Measurements from ENCODE around the gene ARID5B. TPM values are rescaled to one million over a fixed set of nuclear protein-coding genes. Genes with fewer than 3 reads are reported as not detected.

Gene ARID5B
- polyA plus RNA-seq, 1 experiment = 137 TPM

- no peak for DNase-seq (ENCODE audit: low read depth, low spot score)
- Histone ChIP-seq H3K27ac (ENCODE audit: low read depth, low read length) (no peak overlapping the region), H3K27me3 (ENCODE audit: control insufficient read depth, insufficient read depth, low read length) (no peaks in the 10 kb centered on the region), H3K9me3 (ENCODE audit: control insufficient read depth, insufficient read depth, low read length) (no peaks in the 10 kb centered on the region), H3K4me3 (ENCODE audit: low read depth, low read length) (no peak overlapping the region)
- ChIA-PET POLR2A (no interaction called here), CTCF (no interaction called here)
- TF ChIP-seq, protein P1, sequence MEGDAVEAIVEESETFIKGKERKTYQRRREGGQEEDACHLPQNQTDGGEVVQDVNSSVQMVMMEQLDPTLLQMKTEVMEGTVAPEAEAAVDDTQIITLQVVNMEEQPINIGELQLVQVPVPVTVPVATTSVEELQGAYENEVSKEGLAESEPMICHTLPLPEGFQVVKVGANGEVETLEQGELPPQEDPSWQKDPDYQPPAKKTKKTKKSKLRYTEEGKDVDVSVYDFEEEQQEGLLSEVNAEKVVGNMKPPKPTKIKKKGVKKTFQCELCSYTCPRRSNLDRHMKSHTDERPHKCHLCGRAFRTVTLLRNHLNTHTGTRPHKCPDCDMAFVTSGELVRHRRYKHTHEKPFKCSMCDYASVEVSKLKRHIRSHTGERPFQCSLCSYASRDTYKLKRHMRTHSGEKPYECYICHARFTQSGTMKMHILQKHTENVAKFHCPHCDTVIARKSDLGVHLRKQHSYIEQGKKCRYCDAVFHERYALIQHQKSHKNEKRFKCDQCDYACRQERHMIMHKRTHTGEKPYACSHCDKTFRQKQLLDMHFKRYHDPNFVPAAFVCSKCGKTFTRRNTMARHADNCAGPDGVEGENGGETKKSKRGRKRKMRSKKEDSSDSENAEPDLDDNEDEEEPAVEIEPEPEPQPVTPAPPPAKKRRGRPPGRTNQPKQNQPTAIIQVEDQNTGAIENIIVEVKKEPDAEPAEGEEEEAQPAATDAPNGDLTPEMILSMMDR (IDR thresholded peaks at IDR 0.05; ENCODE audit: low read depth, low read length) = no peak
These were observed 210.8 kb downstream of the ARID5B start for GRCh38 chr10:62112300-62112699.

- Histone ChIP-seq H3K4me3 (ENCODE audit: low read depth, low read length) (no peak overlapping the region), H3K9me3 (ENCODE audit: control insufficient read depth, insufficient read depth, low read length) (no peaks in the 10 kb centered on the region), H3K27me3 (ENCODE audit: control insufficient read depth, insufficient read depth, low read length) (no peaks in the 10 kb centered on the region), H3K27ac (ENCODE audit: low read depth, low read length) (no peak overlapping the region)
- DNase-seq (ENCODE audit: low read depth, low spot score) = no peak
- TF ChIP-seq, protein P1 (IDR thresholded peaks at IDR 0.05; ENCODE audit: low read depth, low read length) = no peak
- CTCF ChIA-PET = no interaction called here
- POLR2A ChIA-PET = no interaction called here
These were observed 211.5 kb downstream of the ARID5B start for GRCh38 chr10:62112963-62113362.

DNA sequence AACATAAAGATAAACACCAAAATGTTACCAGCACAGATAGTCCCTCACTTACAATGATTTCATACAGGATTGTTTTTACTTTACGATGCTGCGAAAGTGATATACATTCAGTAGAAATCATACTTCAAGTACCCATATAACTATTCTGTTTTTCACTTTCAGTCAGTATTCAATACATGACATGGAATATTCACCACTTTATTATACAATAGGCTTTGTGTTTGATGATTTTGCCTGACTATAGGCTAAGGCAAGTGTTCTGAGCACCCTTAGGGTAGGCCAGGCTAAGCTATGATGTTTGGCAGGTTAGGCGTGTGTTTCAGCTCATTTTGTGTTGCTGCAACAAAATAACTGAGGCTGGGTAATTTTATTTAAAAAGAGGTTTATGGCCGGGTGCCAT lies 212.2 kb downstream of the ARID5B start:
- Histone ChIP-seq H3K27me3 (ENCODE audit: control insufficient read depth, insufficient read depth, low read length) (no peaks in the 10 kb centered on the region), H3K9me3 (ENCODE audit: control insufficient read depth, insufficient read depth, low read length) (no peaks in the 10 kb centered on the region), H3K4me3 (ENCODE audit: low read depth, low read length) (no peak overlapping the region), H3K27ac (ENCODE audit: low read depth, low read length) (no peak overlapping the region)
- TF ChIP-seq, protein P1 (IDR thresholded peaks at IDR 0.05; ENCODE audit: low read depth, low read length) = no peak
- ChIA-PET CTCF (no interaction called here), POLR2A (no interaction called here)
- no peak for DNase-seq (ENCODE audit: low read depth, low spot score)

GRCh38 chr10:62115321-62115720 lies 213.8 kb downstream of the ARID5B start:
- TF ChIP-seq, protein P1 (IDR thresholded peaks at IDR 0.05; ENCODE audit: low read depth, low read length) = no peak
- POLR2A ChIA-PET = no interaction called here
- DNase-seq (ENCODE audit: low read depth, low spot score) = no peak
- Histone ChIP-seq H3K27me3 (ENCODE audit: control insufficient read depth, insufficient read depth, low read length) (no peaks in the 10 kb centered on the region), H3K4me3 (ENCODE audit: low read depth, low read length) (no peak overlapping the region), H3K27ac (ENCODE audit: low read depth, low read length) (no peak overlapping the region), H3K9me3 (ENCODE audit: control insufficient read depth, insufficient read depth, low read length) (no peaks in the 10 kb centered on the region)
- CTCF ChIA-PET = no interaction called here

DNA sequence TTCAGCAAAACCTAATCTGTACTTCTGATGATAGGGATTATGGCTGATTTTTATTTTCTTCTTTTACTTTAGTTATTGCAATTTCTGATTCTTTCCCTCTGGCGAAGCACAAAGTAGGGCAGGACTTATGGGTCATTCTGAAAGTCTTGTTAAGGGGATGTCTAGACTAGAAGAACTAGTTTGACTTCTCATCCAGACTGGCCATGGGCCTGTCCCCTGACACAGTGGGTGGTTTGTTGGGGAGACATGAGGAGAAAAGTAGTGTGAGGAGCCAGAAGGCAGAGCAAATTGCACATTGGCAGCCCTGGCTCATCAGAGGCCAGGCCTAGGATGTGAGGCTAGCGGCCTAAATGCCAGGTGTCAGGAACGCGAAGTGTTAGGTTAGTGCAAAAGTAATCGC lies 214.3 kb downstream of the ARID5B start:
- POLR2A ChIA-PET = no interaction called here

More for the DNA sequence above, 214.3 kb downstream of the ARID5B start:
- DNase-seq (ENCODE audit: low read depth, low spot score) = no peak
- Histone ChIP-seq H3K9me3 (ENCODE audit: control insufficient read depth, insufficient read depth, low read length) (no peaks in the 10 kb centered on the region), H3K4me3 (ENCODE audit: low read depth, low read length) (no peak overlapping the region), H3K27me3 (ENCODE audit: control insufficient read depth, insufficient read depth, low read length) (no peaks in the 10 kb centered on the region), H3K27ac (ENCODE audit: low read depth, low read length) (no peak overlapping the region)
- CTCF ChIA-PET = no interaction called here
- TF ChIP-seq, protein P1 (IDR thresholded peaks at IDR 0.05; ENCODE audit: low read depth, low read length) = no peak

Measured in AG04450 (cell line).